A549 treated with GW870086 at 1 μM for 4 hours (cell line): ENCODE data around the gene TBX4. TPM values are rescaled to one million over a fixed set of nuclear protein-coding genes. Genes with fewer than 3 reads are reported as not detected.

ENCODE experiments used
- total RNA-seq: library from RNA; stranded (reverse); fragments of 200-300 nt; extraction: Qiagen RNA extraction; gene quantifications from 5 replicates; pipeline ENCODE4 v1.2.3, GENCODE V29; 2022; ENCODE audit warnings: low read depth

TBX4 gene
- 0.09 to 0.38 TPM (median 0.19 TPM) in 5 replicates for total RNA-seq

GRCh38 chr17:61452301-61453290 lies at the start of gene TBX4:
Gene TBX4 (plus strand): TSS chr17:61452422. CDS start chr17:61456491, 4,069 bp downstream.

Other genes with a start within 250 kb of the TBX4 start
- 3.7 to 6.6 TPM (median 6.0 TPM) in 5 replicates for gene TBX2, start 52.6 kb upstream of the TBX4 start, total RNA-seq
- gene NACA2, start 138.8 kb downstream of the TBX4 start, total RNA-seq: not detected in 5 replicates